Panc1 (cell line): ENCODE results near the gene UGT1A7.

Experiments
- CTCF ChIP-seq: fragments of 450-650 bp; IDR thresholded peaks from 2 replicates; pipeline ENCODE4 v1.5.1; 2017; ENCODE audit warnings: mild to moderate bottlenecking
- POLR2AphosphoS5 ChIP-seq: IDR thresholded peaks from 2 replicates; pipeline ENCODE4 v1.6.1; 2012; ENCODE audit warnings: mild to moderate bottlenecking, low read depth, low read length, moderate library complexity
- SIN3A ChIP-seq: IDR thresholded peaks from 2 replicates; pipeline ENCODE4 v1.6.1; 2012; ENCODE audit warnings: low read depth, mild to moderate bottlenecking, low read length, moderate library complexity, borderline replicate concordance; ENCODE audit not compliant: insufficient read depth
- TCF7L2 ChIP-seq: IDR thresholded peaks from 2 replicates; pipeline ENCODE4 v1.6.1; 2011; ENCODE audit warnings: mild to moderate bottlenecking, low read depth, low read length, inconsistent platforms

- TF ChIP-seq POLR2AphosphoS5, result no peak
- TF ChIP-seq CTCF, result no peak
- TF ChIP-seq TCF7L2, result no peak
- no peak for TF ChIP-seq SIN3A
These were observed 7.3 kb downstream of the UGT1A7 start for GRCh38 chr2:233689031-233689430.
